GM12865 (cell line): ENCODE data around the gene IFITM5.

Source experiments
- DNase-seq: peaks from one replicate; pipeline ENCODE4 v3.0.0; 2010; ENCODE audit warnings: low read depth
- H3K4me3 ChIP-seq: 2 replicates; pipeline ENCODE4 v1.5.1; 2011; ENCODE audit warnings: mild to moderate bottlenecking, low read depth, low read length, control low read depth
- TF ChIP-seq, protein P1 (sequence below): IDR thresholded peaks from 2 replicates; pipeline ENCODE4 v1.5.1; 2011; ENCODE audit warnings: low read length, control low read depth, low read depth, inconsistent platforms; ENCODE audit not compliant: insufficient read depth; ENCODE audit errors: missing control alignments

The IFITM5 gene

DNA sequence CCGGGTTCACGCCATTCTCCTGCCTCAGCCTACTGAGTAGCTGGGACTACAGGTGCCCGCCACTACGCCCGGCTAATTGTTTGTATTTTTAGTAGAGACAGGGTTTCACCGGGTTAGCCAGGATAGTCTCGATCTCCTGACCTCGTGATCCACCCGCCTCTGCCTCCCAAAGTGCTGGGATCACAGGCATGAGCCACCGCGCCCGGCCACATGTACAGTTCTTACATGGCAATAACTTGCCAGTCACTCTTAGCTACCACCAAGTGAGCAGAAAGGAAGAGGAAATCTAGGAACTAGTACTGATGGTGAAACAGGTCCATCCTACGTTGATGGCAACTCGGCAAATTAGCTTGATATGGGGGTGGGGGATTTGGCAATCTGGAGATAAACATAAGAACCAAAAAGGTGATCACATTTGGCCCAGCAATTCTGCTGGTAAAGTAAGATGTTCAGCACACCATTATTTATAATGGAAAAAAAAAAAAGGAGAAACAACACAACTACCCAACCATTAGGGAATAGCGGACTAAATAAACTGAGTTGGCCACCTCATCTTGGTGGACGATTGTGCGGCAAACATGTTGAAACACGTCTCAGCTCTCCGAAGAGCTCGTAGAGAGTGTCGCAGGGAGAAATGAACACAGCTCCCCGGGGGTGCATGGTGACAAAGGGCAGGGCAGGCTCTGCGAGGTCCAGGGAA is 15.8 kb downstream of the IFITM5 start:
- TF ChIP-seq, protein P1, sequence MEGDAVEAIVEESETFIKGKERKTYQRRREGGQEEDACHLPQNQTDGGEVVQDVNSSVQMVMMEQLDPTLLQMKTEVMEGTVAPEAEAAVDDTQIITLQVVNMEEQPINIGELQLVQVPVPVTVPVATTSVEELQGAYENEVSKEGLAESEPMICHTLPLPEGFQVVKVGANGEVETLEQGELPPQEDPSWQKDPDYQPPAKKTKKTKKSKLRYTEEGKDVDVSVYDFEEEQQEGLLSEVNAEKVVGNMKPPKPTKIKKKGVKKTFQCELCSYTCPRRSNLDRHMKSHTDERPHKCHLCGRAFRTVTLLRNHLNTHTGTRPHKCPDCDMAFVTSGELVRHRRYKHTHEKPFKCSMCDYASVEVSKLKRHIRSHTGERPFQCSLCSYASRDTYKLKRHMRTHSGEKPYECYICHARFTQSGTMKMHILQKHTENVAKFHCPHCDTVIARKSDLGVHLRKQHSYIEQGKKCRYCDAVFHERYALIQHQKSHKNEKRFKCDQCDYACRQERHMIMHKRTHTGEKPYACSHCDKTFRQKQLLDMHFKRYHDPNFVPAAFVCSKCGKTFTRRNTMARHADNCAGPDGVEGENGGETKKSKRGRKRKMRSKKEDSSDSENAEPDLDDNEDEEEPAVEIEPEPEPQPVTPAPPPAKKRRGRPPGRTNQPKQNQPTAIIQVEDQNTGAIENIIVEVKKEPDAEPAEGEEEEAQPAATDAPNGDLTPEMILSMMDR, result no peak
- no peak for DNase-seq

DNA sequence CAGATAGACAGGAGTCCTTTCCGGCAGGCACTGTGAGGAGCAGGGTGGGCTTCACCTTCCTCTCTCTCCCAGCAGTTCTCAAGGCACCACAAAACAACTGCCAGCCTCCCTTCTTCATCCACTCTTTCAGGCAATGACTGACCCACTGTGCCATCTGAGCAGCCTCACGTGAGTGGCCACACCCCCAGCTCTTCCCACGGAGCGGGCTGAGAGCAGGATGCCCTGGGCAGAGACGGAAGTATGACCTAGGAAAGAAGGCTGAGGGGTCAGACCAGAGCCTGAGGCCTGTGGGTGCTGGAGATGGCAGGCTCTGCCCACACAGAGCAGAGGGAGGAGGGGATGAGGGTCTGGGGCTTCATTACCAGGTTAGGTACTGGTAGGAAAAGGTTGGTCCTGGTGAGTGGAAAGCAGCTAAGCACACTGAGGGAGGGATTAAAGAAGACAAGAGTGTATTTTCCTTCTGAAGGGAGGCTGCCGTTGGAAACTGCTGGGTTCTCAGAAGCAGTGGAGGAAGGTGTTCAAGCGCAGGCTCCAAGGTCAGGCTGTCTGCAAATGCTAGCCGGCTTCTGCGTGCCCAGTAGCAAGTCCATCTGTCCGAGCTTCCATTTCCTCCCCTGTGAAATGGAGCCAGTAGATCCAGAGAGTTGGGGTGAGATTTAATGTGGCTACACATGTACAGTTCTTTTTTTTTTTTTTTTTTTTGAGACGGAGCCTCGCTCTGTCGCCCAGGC is 16.5 kb downstream of the IFITM5 start:
- TF ChIP-seq, protein P1, result no peak
- H3K4me3 ChIP-seq, result no peak overlapping the region

More for the DNA sequence above, 15.8 kb downstream of the IFITM5 start:
- H3K4me3 ChIP-seq, result no peak overlapping the region

DNA sequence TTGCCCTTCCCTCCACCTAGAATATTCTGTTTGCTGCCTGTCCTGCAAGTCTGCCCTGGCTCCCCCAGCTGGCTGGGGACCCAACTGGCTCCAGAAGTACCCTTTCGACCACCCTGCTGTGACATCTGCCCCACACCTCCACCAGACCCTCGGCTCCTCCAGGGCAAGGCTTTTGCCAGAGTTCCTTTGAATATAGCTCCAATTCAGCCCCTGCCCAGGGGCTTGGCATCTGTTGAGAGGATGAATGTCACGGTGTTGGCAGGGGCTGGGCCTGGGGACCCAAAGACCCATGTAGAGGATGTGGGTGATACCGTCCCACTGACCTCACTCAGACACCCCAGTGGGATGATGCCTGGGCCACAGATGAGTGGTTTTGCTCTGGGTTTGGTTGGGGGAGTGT is 17.2 kb downstream of the IFITM5 start:
- no peak overlapping the region for H3K4me3 ChIP-seq
- TF ChIP-seq, protein P1, result no peak
- no peak for DNase-seq

More for the DNA sequence above, 16.5 kb downstream of the IFITM5 start:
- no peak for DNase-seq

DNA sequence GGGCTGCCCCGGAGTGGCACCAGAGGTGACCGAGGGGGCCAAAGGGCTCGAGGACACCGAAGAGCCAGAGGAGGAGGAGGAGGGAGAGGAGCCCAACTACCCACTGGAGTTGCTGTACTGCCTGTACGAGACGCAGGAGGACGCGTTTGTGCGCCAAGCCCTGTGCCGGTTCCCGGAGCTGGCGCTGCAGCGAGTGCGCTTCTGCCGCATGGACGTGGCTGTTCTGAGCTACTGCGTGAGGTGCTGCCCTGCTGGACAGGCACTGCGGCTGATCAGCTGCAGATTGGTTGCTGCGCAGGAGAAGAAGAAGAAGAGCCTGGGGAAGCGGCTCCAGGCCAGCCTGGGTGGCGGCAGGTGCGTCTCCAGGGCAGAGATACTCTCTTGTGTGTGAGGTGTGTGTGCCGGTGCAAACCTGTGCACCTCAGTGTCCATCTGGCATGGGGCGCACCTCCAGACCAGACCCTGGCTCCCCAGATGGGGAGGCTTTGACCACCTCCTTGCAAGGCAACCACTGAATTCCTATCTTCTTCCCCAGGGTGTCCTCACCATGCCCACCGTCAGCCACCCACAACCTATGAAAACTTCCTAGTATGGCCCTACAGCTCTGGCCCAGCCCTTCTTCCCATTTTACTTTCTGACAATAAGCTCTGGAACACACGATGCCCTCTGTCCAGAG is 17.7 kb downstream of the IFITM5 start:
- no peak overlapping the region for H3K4me3 ChIP-seq
- no peak for DNase-seq
- TF ChIP-seq, protein P1, result no peak

DNA sequence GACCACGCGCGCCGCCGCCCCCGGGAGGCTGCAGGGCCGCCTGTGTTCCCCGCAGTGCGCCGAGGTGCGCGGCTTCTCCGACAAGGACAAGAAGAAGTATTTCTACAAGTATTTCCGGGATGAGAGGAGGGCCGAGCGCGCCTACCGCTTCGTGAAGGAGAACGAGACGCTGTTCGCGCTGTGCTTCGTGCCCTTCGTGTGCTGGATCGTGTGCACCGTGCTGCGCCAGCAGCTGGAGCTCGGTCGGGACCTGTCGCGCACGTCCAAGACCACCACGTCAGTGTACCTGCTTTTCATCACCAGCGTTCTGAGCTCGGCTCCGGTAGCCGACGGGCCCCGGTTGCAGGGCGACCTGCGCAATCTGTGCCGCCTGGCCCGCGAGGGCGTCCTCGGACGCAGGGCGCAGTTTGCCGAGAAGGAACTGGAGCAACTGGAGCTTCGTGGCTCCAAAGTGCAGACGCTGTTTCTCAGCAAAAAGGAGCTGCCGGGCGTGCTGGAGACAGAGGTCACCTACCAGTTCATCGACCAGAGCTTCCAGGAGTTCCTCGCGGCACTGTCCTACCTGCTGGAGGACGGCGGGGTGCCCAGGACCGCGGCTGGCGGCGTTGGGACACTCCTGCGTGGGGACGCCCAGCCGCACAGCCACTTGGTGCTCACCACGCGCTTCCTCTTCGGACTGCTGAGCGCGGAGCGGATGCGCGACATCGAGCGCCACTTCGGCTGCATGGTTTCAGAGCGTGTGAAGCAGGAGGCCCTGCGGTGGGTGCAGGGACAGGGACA is 18.4 kb downstream of the IFITM5 start:
- TF ChIP-seq, protein P1, result no peak
- H3K4me3 ChIP-seq, result no peak overlapping the region
- DNase-seq, result no peak

DNA sequence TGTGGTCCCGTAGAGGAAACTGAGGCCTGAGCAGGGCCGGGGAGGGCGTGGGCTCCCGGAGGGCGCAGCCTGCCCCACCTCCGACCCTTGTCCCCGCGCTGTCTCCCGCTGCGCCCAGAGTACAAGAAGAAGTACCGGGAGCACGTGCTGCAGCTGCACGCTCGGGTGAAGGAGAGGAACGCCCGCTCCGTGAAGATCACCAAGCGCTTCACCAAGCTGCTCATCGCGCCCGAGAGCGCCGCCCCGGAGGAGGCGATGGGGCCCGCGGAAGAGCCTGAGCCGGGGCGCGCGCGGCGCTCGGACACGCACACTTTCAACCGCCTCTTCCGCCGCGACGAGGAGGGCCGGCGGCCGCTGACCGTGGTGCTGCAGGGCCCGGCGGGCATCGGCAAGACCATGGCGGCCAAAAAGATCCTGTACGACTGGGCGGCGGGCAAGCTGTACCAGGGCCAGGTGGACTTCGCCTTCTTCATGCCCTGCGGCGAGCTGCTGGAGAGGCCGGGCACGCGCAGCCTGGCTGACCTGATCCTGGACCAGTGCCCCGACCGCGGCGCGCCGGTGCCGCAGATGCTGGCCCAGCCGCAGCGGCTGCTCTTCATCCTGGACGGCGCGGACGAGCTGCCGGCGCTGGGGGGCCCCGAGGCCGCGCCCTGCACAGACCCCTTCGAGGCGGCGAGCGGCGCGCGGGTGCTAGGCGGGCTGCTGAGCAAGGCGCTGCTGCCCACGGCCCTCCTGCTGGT is 19.2 kb downstream of the IFITM5 start:
- TF ChIP-seq, protein P1, result no peak
- no peak for DNase-seq
- no peak overlapping the region for H3K4me3 ChIP-seq
